Endothelial cell of umbilical vein (primary cell): Measurements from ENCODE around the gene TPM1. TPM values are rescaled to one million over a fixed set of nuclear protein-coding genes. Genes with fewer than 3 reads are reported as not detected.

ENCODE experiments used
- BruUV-seq: library from RNA; stranded (reverse); fragments of 400-500 nt; replicated peaks from 2 replicates; lab custom pipeline; 2021; lab: Mats Ljungman, UMichigan
- CTCF ChIA-PET: fragments of 300-600, 350-600 bp; sonication (Branson Sonifier 250); formaldehyde crosslinking; loops from one replicate; lab custom pipeline; 2021; ENCODE audit warnings: antibody characterized with exemption, inconsistent platforms; lab: Charles Lee
- POLR2A ChIA-PET: fragments of 300-600, 350-600 bp; sonication (Branson Sonifier 250); formaldehyde crosslinking; loops from one replicate; lab custom pipeline; 2021; ENCODE audit warnings: antibody characterized with exemption, inconsistent platforms; lab: Charles Lee
- DNase-seq: peaks from one replicate; pipeline ENCODE4 v3.0.0-alpha.2; 2011; ENCODE audit warnings: low read depth, low spot score
- FAIRE-seq: peaks from 2 replicates; lab custom pipeline; 2011; peaks lifted over from hg19 to GRCh38; lab: Jason Lieb, UNC
- H2AFZ ChIP-seq: 2 replicates; pipeline ENCODE4 v1.6.0; 2012; ENCODE audit warnings: low read depth, low read length, control low read depth, inconsistent platforms
- H3K27ac ChIP-seq: 2 replicates; pipeline ENCODE4 v1.5.1; 2011; ENCODE audit warnings: low read depth, mild to moderate bottlenecking, control low read depth, low read length, moderate library complexity; ENCODE audit not compliant: insufficient read depth
- H3K27me3 ChIP-seq, 2 experiments: 2 replicates each; pipeline versions ENCODE4 v1.6.0 to v1.6.1; 2011; ENCODE audit warnings: low read length in 2 of 2, mixed read lengths in 1 of 2; ENCODE audit not compliant: control insufficient read depth in 2 of 2, insufficient read depth in 2 of 2
- H3K36me3 ChIP-seq, 2 experiments: 2 replicates in 1 of 2; 3 replicates in 1 of 2; pipeline ENCODE4 v1.5.1; 2011; ENCODE audit warnings: low read length in 2 of 2, mild to moderate bottlenecking in 1 of 2, moderate library complexity in 1 of 2; ENCODE audit not compliant: control insufficient read depth in 2 of 2, insufficient read depth in 2 of 2; ENCODE audit errors: extremely low read depth in 1 of 2
- H3K4me1 ChIP-seq: 3 replicates; pipeline ENCODE4 v1.5.1; 2011; ENCODE audit warnings: mild to moderate bottlenecking, low read length; ENCODE audit not compliant: control insufficient read depth, insufficient read depth; ENCODE audit errors: extremely low read depth
- H3K4me2 ChIP-seq: 2 replicates; pipeline ENCODE4 v1.6.1; 2011; ENCODE audit warnings: low read length, control low read depth, mixed read lengths; ENCODE audit not compliant: insufficient read depth
- H3K4me3 ChIP-seq, 3 experiments: fragments of 200-600 bp in 1 of 3; sonication (generic), shearing (Covaris generic) in 1 of 3; replicated peaks in 1 of 3; 2 replicates each; pipeline ENCODE4 v1.5.1; 2011 to 2016; ENCODE audit warnings: control low read depth in 3 of 3, low read length in 3 of 3, mild to moderate bottlenecking in 2 of 3, inconsistent platforms in 1 of 3, low read depth in 1 of 3, moderate library complexity in 1 of 3; ENCODE audit not compliant: insufficient read depth in 1 of 3
- H3K79me2 ChIP-seq: 2 replicates; pipeline ENCODE4 v1.6.0; 2012; ENCODE audit warnings: low read length, inconsistent platforms; ENCODE audit not compliant: control insufficient read depth, insufficient read depth
- H3K9ac ChIP-seq: replicated peaks from 2 replicates; pipeline ENCODE3; 2011; ENCODE audit warnings: low read length, control low read depth; ENCODE audit not compliant: insufficient read depth; ENCODE audit errors: extremely low read depth
- H3K9me1 ChIP-seq: replicated peaks from 3 replicates; pipeline ENCODE4 v1.6.0; 2011; ENCODE audit warnings: mild to moderate bottlenecking, low read length; ENCODE audit not compliant: control insufficient read depth, insufficient read depth; ENCODE audit errors: extremely low read depth
- H3K9me3 ChIP-seq: replicated peaks from 2 replicates; pipeline ENCODE4 v1.5.1; 2012; ENCODE audit warnings: low read length, inconsistent platforms; ENCODE audit not compliant: control insufficient read depth, insufficient read depth
- H4K20me1 ChIP-seq: replicated peaks from 2 replicates; pipeline ENCODE3; 2011; ENCODE audit warnings: mild to moderate bottlenecking, low read length; ENCODE audit not compliant: control insufficient read depth, insufficient read depth; ENCODE audit errors: extremely low read depth
- EZH2 ChIP-seq: IDR thresholded peaks from 2 replicates; pipeline ENCODE4 v1.6.1; 2012; ENCODE audit warnings: borderline replicate concordance, low read depth, mild to moderate bottlenecking, moderate library complexity, low read length, inconsistent platforms; ENCODE audit not compliant: severe bottlenecking
- FOS ChIP-seq: IDR thresholded peaks from 2 replicates; pipeline ENCODE4 v1.6.1; 2011; ENCODE audit warnings: mild to moderate bottlenecking, low read length, moderate library complexity, borderline replicate concordance; ENCODE audit not compliant: insufficient read depth
- GATA2 ChIP-seq: IDR thresholded peaks from 2 replicates; pipeline ENCODE4 v1.7.0; 2011; ENCODE audit warnings: low read depth, mild to moderate bottlenecking, moderate library complexity, mixed read lengths, low read length; ENCODE audit not compliant: insufficient read length, insufficient read depth
- JUN ChIP-seq: IDR thresholded peaks from 2 replicates; pipeline ENCODE4 v1.6.1; 2011; ENCODE audit warnings: borderline replicate concordance, low read depth; ENCODE audit not compliant: insufficient read length, insufficient read depth
- MYC ChIP-seq: IDR thresholded peaks from one replicate; pipeline ENCODE4 v1.6.1; 2011; ENCODE audit warnings: mild to moderate bottlenecking, low read depth, low read length
- POLR2A ChIP-seq: IDR thresholded peaks from 2 replicates; pipeline ENCODE4 v1.6.1; 2012; ENCODE audit warnings: low read depth, mild to moderate bottlenecking, control low read depth, low read length
- POLR2AphosphoS5 ChIP-seq: IDR thresholded peaks from 2 replicates; pipeline ENCODE4 v1.6.1; 2012; ENCODE audit warnings: low read depth, mild to moderate bottlenecking, control low read depth, low read length, moderate library complexity; ENCODE audit not compliant: insufficient read depth
- dilution Hi-C: fragments of 300-500 bp; cut with MboI; formaldehyde crosslinking; loops from one replicate; pipeline ENCODE4 v1.15.0; 2019; ENCODE audit warnings: low sequenced_read_pairs; ENCODE audit not compliant: extremely low pct_ligation_motif_present
- intact Hi-C: fragments of 100-400 bp; cut with micrococcal nuclease; formaldehyde crosslinking; loops from one replicate; pipeline ENCODE4 v1.10.0; 2022
- polyA plus RNA-seq, 4 experiments: library from polyadenylated mRNA; depleted of rRNA in 3 of 4; stranded (reverse) in 3 of 4; unstranded in 1 of 4; fragments of >200 nt; gene quantifications; 2 replicates each; pipeline versions ENCODE4 v1.2.1 to v1.2.3, GENCODE V29; 2011 to 2012; ENCODE audit warnings: missing spikeins in 1 of 4
- total RNA-seq: library from RNA; stranded (reverse); gene quantifications from 2 replicates; pipeline ENCODE4 v1.2.3, GENCODE V29; 2021
- TF ChIP-seq, protein P1 (sequence below), 2 donors: IDR thresholded peaks; 1 replicate in 1 of 2; 2 replicates in 1 of 2; pipeline ENCODE4 v1.5.1; 2011; ENCODE audit warnings: low read length in 2 of 2, mild to moderate bottlenecking in 2 of 2, moderate library complexity in 2 of 2, control low read depth in 1 of 2, inconsistent platforms in 1 of 2, low read depth in 1 of 2; ENCODE audit not compliant: insufficient read depth in 1 of 2; ENCODE audit errors: extremely low read depth in 1 of 2
- TF ChIP-seq, protein P2 (sequence below): IDR thresholded peaks from 2 replicates; pipeline ENCODE4 v1.6.1; 2011; ENCODE audit not compliant: insufficient read depth, insufficient read length

TPM1 gene
- total and polyA plus RNA-seq, 2 donors (not counting 3 experiments of a cell fraction or from before 2014, with no cell fraction given), result 518 to 558 TPM

DNA sequence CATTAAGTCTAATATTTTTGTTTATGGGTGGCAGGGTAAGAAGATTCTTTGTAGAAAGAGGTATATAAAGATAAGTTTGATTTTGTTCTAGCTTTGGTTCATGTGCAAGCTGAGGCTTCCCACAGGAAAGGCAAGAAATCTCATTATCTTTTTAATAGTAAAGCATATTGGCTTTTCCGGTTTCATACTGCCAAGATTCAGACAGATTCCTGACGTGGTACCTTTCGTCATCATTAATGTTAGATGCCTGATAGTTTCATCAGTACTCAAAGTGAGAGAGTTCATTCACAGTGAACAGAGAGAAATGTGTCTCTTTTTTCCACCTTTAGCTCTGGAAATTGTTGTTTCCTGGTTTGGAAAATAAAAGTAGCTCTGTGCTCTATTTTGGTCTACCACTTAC lies 16.5 kb downstream of the TPM1 start:
- no peak overlapping the region for H3K4me3 ChIP-seq
- no peak for FAIRE-seq
- H3K27me3 ChIP-seq, result no peaks in the 10 kb centered on the region
- no peaks in the 10 kb centered on the region for H3K9me3 ChIP-seq
- CTCF ChIA-PET, result interaction anchor here (1.3 kb wide), 1 partner anchor 212 kb away, joined by 4 read pairs; no protein-coding TSS in a partner anchor
- dilution Hi-C loops, result no loop called here
- H3K4me1 ChIP-seq, result peaks cover 11% of the 10 kb centered on the region
- no peak for DNase-seq
- peaks cover 21% of the 10 kb centered on the region for H3K79me2 ChIP-seq
- H4K20me1 ChIP-seq, result peaks cover 2% of the 10 kb centered on the region
- H3K9me1 ChIP-seq, result no peaks in the 10 kb centered on the region
- no peak overlapping the region for H2AFZ ChIP-seq
- H3K36me3 ChIP-seq, result peaks cover 52 to 69% of the 10 kb centered on the region in 2 experiments
- no peak overlapping the region for H3K27ac ChIP-seq
- intact Hi-C loops, result no loop called here
- TF ChIP-seq EZH2 (no peak), POLR2A (no peak), JUN (no peak), MYC (no peak), POLR2AphosphoS5 (no peak), GATA2 (no peak), FOS (no peak)
- TF ChIP-seq, protein P1, sequence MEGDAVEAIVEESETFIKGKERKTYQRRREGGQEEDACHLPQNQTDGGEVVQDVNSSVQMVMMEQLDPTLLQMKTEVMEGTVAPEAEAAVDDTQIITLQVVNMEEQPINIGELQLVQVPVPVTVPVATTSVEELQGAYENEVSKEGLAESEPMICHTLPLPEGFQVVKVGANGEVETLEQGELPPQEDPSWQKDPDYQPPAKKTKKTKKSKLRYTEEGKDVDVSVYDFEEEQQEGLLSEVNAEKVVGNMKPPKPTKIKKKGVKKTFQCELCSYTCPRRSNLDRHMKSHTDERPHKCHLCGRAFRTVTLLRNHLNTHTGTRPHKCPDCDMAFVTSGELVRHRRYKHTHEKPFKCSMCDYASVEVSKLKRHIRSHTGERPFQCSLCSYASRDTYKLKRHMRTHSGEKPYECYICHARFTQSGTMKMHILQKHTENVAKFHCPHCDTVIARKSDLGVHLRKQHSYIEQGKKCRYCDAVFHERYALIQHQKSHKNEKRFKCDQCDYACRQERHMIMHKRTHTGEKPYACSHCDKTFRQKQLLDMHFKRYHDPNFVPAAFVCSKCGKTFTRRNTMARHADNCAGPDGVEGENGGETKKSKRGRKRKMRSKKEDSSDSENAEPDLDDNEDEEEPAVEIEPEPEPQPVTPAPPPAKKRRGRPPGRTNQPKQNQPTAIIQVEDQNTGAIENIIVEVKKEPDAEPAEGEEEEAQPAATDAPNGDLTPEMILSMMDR (IDR thresholded peaks at IDR 0.05; ENCODE audit: extremely low read depth in 1 of 2, insufficient read depth in 1 of 2, low read depth in 1 of 2, low read length in 2 of 2), result no peak
- TF ChIP-seq, protein P2, sequence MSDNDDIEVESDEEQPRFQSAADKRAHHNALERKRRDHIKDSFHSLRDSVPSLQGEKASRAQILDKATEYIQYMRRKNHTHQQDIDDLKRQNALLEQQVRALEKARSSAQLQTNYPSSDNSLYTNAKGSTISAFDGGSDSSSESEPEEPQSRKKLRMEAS, result no peak
- no peak overlapping the region for H3K4me2 ChIP-seq
- POLR2A ChIA-PET, result no interaction called here
- BruUV-seq, result no TSS peak
- no peak overlapping the region for H3K9ac ChIP-seq
